ENCODE measurements around the gene CDC40.
"Not testable (repeated sequence)": the region's sequence is repeated elsewhere in the genome, so short reads cannot be mapped to it uniquely, and the experiment has no call there.

The CDC40 gene

GRCh38 chr6:110271732-110272022 lies 91.5 kb downstream of the CDC40 start:
- DNase-seq (ENCODE audit: low spot score), result no peak

- DNase-seq (ENCODE audit: low spot score), result not testable (repeated sequence)
Measured at GRCh38 chr6:110272781-110273180, 92.6 kb downstream of the CDC40 start.

- DNase-seq (ENCODE audit: low spot score), result no peak
Measured at GRCh38 chr6:110277100-110277665, 97.0 kb downstream of the CDC40 start.
